Measurements from ENCODE around the gene SYCP2L. TPM values are rescaled to one million over a fixed set of nuclear protein-coding genes. Genes with fewer than 3 reads are reported as not detected.
A peak's percentile ranks its signal among the peaks of the same experiment; 100 is the strongest.

SYCP2L gene
- total RNA-seq, 1 donor = 0.36 TPM

DNA sequence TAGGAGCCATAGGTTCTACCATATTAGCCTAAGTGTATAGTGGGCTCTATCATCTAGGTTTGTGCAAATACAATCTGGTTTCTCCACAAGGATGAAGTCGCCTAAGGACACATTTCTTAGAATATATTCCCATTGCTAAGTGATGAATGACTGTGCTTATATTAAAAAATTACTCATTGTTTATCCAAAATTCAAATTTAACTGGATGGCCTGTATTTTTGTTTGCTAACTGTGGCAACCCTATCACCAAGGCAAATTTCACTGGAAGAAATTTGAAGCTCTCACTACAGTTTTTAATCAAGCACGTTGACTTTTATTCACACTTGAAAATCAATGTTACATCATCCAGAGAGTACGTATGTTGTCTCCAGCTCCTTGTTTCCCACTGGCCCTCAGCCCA, 18.9 kb upstream of the SYCP2L start:
- no peak overlapping the region for H3K27ac ChIP-seq (ENCODE audit: low read depth, low read length)
- no peaks in the 10 kb centered on the region for H3K9me3 ChIP-seq (ENCODE audit: low read depth, low read length)
- no peak overlapping the region for H3K4me2 ChIP-seq (ENCODE audit: insufficient read depth, low read length)
- no peak overlapping the region for H3K4me3 ChIP-seq (ENCODE audit: insufficient read depth, low read length)
- no peak for TF ChIP-seq CTCF (IDR thresholded peaks at IDR 0.05; ENCODE audit: extremely low read depth, low read depth, low read length)
- no peaks in the 10 kb centered on the region for H4K20me1 ChIP-seq (ENCODE audit: insufficient read depth, low read length)
- H3K36me3 ChIP-seq (ENCODE audit: insufficient read depth, low read length) = no peaks in the 10 kb centered on the region
- no peak overlapping the region for H2AFZ ChIP-seq (ENCODE audit: low read length)
- DNase-seq (ENCODE audit: insufficient read length, low spot score, missing footprints) = no peak
- H3K4me1 ChIP-seq (ENCODE audit: insufficient read depth, low read length) = no peaks in the 10 kb centered on the region
- no peaks in the 10 kb centered on the region for H3K79me2 ChIP-seq (ENCODE audit: insufficient read depth, low read length)
- no peaks in the 10 kb centered on the region for H3K27me3 ChIP-seq (ENCODE audit: insufficient read depth, low read length)

- no peak overlapping the region for H3K27ac ChIP-seq (ENCODE audit: low read depth, low read length)
- TF ChIP-seq CTCF (IDR thresholded peaks at IDR 0.05; ENCODE audit: extremely low read depth, low read depth, low read length) = no peak
- H3K4me2 ChIP-seq (ENCODE audit: insufficient read depth, low read length) = no peak overlapping the region
- no peaks in the 10 kb centered on the region for H3K79me2 ChIP-seq (ENCODE audit: insufficient read depth, low read length)
- H3K4me3 ChIP-seq (ENCODE audit: insufficient read depth, low read length) = no peak overlapping the region
- H3K36me3 ChIP-seq (ENCODE audit: insufficient read depth, low read length) = no peaks in the 10 kb centered on the region
- H2AFZ ChIP-seq (ENCODE audit: low read length) = no peak overlapping the region
- DNase-seq (ENCODE audit: insufficient read length, low spot score, missing footprints) = peak; percentile 4
- H3K4me1 ChIP-seq (ENCODE audit: insufficient read depth, low read length) = no peaks in the 10 kb centered on the region
- H3K9me3 ChIP-seq (ENCODE audit: low read depth, low read length) = no peaks in the 10 kb centered on the region
- H3K27me3 ChIP-seq (ENCODE audit: insufficient read depth, low read length) = no peaks in the 10 kb centered on the region
- no peaks in the 10 kb centered on the region for H4K20me1 ChIP-seq (ENCODE audit: insufficient read depth, low read length)
These were observed 13.5 kb upstream of the SYCP2L start for GRCh38 chr6:10873374-10873773.

DNA sequence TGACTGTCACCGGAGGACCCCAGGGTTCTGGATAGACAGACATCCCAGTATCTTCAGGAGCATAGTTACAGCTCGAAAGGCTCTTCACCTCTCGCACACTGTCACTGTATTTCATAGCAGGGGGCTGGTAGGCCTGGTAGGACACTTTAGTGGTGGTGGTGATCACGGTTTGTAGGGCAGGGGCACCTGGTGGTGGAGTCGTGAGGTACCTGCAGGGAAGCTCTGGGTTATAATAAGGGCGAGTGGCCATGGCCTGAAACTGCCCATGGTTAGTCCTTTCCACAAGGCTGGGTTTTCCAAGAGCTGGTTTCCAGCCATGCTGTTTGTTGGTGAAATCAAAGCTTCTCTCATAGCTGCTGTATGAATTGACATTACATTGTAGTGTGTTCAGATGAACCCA, 12.6 kb upstream of the SYCP2L start:
- Histone ChIP-seq H3K9me3 (ENCODE audit: low read depth, low read length) (no peaks in the 10 kb centered on the region), H3K27ac (ENCODE audit: low read depth, low read length) (no peak overlapping the region), H3K4me2 (ENCODE audit: insufficient read depth, low read length) (no peak overlapping the region), H2AFZ (ENCODE audit: low read length) (no peak overlapping the region), H3K4me3 (ENCODE audit: insufficient read depth, low read length) (no peak overlapping the region), H3K36me3 (ENCODE audit: insufficient read depth, low read length) (no peaks in the 10 kb centered on the region), H4K20me1 (ENCODE audit: insufficient read depth, low read length) (no peaks in the 10 kb centered on the region), H3K79me2 (ENCODE audit: insufficient read depth, low read length) (no peaks in the 10 kb centered on the region), H3K27me3 (ENCODE audit: insufficient read depth, low read length) (no peaks in the 10 kb centered on the region), H3K4me1 (ENCODE audit: insufficient read depth, low read length) (no peaks in the 10 kb centered on the region)
- no peak for DNase-seq (ENCODE audit: insufficient read length, low spot score, missing footprints)
- TF ChIP-seq CTCF (IDR thresholded peaks at IDR 0.05; ENCODE audit: extremely low read depth, low read depth, low read length) = no peak

DNA sequence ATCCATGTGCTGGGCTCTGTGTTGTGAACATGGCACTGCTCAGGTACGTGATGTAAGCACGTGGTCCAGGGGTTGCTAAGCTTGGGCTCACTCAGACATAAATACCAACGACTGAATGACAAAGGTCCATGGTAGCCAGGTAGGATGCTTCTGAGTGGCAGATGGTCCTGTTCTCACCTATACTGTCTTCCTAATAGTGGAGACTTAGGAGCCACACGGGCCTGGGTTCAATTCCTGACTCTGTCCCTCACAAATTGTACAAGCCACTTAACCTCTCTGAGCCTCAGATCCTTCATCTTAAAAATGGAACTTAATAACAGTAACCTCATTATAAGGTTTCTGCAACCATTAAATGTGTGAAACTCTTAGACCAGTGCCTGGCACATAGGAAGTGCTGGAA, 11.8 kb upstream of the SYCP2L start:
- no peak overlapping the region for H3K4me2 ChIP-seq (ENCODE audit: insufficient read depth, low read length)
- no peaks in the 10 kb centered on the region for H3K36me3 ChIP-seq (ENCODE audit: insufficient read depth, low read length)
- H3K27ac ChIP-seq (ENCODE audit: low read depth, low read length) = no peak overlapping the region
- DNase-seq (ENCODE audit: insufficient read length, low spot score, missing footprints) = peak; percentile 52
- H3K4me1 ChIP-seq (ENCODE audit: insufficient read depth, low read length) = no peaks in the 10 kb centered on the region
- no peaks in the 10 kb centered on the region for H3K79me2 ChIP-seq (ENCODE audit: insufficient read depth, low read length)
- no peaks in the 10 kb centered on the region for H3K27me3 ChIP-seq (ENCODE audit: insufficient read depth, low read length)
- TF ChIP-seq CTCF (IDR thresholded peaks at IDR 0.05; ENCODE audit: extremely low read depth, low read depth, low read length) = no peak
- no peaks in the 10 kb centered on the region for H3K9me3 ChIP-seq (ENCODE audit: low read depth, low read length)
- no peaks in the 10 kb centered on the region for H4K20me1 ChIP-seq (ENCODE audit: insufficient read depth, low read length)
- no peak overlapping the region for H2AFZ ChIP-seq (ENCODE audit: low read length)
- H3K4me3 ChIP-seq (ENCODE audit: insufficient read depth, low read length) = no peak overlapping the region
